HG02610 (cell line): ENCODE results near the gene AHCY.
"Not testable (repeated sequence)": the region's sequence is repeated elsewhere in the genome, so short reads cannot be mapped to it uniquely, and the experiment has no call there.

Experiments
- ATAC-seq: cut with Tn5 transposase; IDR thresholded peaks from one replicate; pipeline ENCODE4 v1.9.1; 2021; ENCODE audit warnings: mild to moderate bottlenecking, moderate library complexity; ENCODE audit not compliant: unreplicated experiment

Gene AHCY

DNA sequence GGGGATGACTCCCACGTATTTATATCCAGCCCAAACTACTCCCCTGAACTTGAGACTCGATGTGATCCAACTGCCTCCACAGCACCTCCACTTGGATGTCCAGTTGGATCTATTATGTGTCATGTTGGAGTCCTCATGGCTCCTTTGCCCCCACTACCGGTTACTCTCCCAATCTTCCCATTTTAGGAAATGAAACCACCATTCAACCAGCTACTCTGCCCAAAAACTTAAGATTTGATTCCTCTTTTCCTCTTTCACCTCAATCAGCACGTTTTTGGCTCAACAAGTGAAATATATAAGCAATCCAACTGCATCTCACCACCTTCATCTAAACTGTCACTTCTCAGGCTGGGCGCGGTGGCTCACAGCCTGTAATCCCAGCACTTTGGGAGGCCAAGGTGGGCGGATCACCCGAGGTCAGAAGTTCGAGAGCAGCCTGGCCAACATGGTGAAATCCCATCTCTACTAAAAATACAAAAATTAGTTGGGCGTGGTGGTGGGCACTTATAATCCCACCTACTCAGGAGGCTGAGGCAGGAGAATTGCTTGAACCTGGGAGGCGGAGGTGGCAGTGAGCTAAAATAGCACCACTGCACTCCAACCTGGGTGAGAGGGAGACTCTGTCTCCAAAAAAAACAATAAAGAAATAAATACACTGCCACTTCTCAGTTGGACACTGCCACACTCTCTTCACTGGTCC, 3.4 kb downstream of the AHCY start:
- ATAC-seq = no peak

DNA sequence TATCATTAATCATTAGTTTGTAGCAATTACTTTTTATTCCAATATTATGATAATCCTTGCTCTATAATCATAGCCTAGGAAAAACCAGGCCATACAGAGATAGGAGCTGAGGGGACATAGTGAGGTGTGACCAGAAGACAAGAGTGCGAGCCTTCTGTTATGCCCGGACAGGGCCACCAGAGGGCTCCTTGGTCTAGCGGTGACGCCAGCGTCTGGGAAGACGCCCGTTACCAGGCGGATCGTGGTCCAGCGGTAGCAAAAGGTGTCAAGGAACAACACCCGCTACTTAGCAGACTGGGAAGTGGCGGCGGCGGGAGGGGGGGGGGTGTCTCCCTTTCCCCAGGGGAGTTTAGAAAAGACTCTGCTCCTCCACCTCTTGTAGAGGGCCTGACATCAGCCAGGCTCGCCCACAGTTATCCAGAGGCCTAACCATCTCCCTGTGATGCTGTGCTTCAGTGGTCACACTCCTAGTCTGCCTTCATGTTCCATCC, 4.8 kb downstream of the AHCY start:
- ATAC-seq = not testable (repeated sequence)

- ATAC-seq = no peak
These were observed 6.7 kb downstream of the AHCY start for GRCh38 chr20:34296468-34296867.

DNA sequence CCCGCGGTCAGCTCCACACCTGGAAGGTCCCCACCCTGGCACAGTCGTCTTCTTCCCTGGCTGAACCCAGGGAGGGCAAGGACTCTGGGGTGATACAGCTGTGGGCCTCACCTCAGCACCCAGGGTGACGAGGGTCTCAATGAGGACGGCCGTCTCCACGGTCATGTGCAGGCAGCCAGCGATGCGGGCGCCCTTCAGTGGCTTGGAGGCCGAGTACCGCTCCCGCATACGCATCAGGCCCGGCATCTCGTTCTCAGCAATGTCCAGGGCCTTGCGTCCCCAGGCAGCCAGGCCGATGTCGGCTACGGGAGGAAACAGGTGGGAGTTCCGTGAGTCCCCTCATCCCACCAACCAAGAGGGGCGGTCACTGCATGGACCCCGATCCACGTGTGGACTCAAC, 7.9 kb downstream of the AHCY start:
- no peak for ATAC-seq

DNA sequence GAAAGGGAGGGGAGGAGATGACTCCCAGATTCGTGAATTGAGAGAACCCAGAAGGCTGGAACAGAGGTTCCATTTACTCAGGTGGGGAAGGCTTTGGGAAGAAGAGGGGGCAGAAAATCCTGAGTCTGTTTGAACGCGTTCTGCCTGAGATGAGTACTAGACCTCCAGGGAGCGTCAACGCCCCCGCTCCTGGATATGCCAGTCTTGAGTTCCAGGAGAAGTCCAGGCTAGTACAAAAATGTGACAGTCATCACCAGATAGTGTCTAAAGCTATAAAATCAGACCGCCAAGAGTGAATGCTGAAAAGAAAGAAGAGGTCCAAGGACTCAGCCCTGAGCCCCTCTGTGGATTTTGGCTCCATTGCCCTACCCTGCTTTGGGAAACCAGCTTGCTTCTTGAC, 8.6 kb downstream of the AHCY start:
- ATAC-seq = no peak

DNA sequence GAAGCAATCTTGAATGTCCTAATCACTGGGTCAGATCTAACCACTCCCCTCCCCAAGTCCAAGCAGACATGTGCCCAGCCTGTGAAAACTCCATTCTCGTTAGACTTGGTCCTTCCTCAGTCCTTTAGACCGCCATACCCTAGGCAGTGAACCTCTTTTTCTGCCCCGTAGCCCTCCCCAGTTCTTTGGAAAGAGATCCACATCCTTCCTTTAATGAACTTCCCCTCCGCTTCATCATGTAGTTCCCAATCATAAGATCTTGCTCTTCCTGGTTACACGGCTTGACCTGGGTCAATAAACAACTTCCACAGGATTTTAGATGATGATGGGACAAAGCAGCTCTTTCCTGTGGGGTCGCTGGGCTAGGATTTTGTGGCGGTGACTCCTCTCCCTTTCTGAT, 9.6 kb downstream of the AHCY start:
- ATAC-seq = no peak

DNA sequence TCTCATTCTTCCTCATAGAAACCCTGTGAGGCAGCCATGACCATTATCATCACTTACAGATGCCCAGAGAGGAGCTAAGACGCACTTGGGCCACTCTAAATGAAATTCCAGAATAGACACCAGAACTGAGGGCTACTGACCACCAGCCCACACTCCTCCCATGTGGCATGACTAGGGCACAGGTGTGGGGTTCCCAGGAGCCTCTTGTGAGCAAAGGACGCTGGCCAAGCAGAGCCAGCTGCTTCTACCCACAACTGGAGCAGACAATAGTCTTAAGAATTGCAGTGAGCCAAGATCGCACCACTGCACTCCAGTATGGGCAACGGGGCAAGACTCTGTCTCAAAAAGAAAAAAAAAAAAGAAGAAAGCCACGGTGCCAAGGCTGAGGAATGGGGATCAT, 10.0 kb downstream of the AHCY start:
- ATAC-seq = no peak

DNA sequence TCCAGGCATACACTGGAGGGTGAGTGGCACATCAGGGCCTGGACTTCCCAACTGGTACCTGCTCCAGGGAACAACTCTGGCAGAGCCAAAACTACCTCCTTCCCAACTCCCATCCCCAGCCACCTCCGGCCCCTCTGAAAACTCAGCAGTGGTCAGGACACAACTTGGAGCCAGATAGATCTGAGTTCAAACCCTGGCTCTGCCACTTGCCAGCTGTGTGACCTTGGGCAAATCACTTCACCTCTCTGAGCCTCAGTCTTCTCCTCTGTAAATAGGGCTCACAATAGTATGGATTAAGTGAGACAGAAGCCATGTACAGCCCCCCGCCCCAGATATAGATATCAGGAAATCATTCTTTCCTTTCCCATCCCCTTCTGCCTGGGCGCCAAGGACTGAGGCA, 10.7 kb downstream of the AHCY start:
- no peak for ATAC-seq

GRCh38 chr20:34290471-34290870, 12.7 kb downstream of the AHCY start:
- no peak for ATAC-seq

GRCh38 chr20:34287500-34287899, 15.7 kb downstream of the AHCY start:
- not testable (repeated sequence) for ATAC-seq

- no peak for ATAC-seq
These were observed 17.7 kb downstream of the AHCY start for GRCh38 chr20:34285450-34285849.

DNA sequence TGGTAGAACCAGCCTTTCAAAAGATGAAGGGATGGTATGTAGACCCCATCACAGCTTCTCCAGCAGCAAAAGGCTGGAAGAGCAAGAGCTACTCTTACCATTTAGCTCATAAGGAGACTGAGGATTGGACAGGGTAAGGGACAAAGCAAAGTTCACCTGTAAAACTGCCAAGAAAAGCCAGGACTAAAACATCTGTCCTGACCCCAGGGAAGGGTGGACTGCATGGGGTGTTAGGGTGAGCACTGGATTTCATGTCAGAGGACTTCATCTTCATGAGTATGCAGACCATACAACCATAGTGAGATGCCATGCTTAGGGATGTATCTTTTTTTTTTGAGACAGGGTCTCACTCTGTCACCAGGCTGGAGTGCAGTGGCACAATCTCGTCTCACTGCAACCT, 19.3 kb downstream of the AHCY start:
- no peak for ATAC-seq

DNA sequence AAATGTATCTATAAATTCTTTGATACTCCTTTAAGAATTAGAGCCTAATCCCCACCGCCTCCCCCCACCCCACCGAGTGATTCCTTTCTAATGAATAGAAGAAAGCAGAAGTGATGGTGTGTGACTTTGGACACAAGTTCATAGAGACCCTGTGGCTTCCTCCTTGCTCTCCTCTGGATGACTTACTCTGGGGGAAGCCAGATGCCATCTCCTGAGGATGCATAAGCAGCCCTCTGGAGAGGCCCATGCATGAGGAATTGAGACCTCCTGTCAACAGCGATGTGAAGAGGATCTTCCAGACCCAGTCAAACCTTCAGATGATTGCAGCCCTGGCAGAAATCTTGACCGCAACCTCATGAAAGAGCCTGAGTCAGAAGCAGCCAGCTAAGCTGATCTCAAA, 21.1 kb downstream of the AHCY start:
- ATAC-seq = no peak

DNA sequence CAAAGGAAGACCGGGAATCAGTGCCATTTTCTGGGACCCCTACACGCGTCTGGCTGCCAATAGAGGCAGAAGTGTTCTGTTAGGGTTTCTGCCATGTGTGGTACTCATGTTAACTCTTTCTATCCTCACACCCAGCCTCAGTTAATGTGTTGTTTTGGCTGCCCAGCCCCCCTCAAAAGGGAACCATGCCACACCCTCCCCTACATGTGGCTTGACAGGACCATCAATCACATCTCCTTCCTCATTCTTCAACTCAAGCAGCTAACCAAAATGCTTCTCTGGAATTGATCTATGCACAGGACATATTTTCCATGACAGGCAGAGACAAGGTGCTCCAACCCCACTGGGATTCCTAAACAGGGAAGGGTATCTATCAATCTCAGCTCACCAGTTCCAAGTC, 22.0 kb downstream of the AHCY start:
- no peak for ATAC-seq

- ATAC-seq = no peak
These were observed 28.5 kb downstream of the AHCY start for GRCh38 chr20:34274694-34275093.

DNA sequence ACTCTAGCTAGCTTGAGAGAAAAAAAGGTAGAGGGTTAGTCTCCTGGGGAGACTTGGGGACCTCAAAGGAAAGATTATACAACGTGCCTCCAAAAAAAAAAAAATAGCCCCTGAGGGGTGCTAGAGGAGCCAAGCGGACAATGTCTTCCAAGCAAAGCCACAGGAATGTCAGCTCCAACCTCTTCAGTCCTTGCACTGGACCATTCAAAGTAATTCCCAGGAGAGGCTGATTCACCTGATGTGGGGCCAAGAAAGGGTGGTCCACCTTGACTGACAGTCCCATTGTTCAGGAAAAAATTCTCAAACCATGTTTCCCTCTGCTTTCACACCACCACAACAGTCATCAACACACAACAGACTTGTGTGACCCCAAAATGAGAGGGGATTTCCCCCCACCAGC, 31.2 kb downstream of the AHCY start:
- ATAC-seq = no peak

GRCh38 chr20:34269996-34270627, 33.0 kb downstream of the AHCY start:
- ATAC-seq = no peak

DNA sequence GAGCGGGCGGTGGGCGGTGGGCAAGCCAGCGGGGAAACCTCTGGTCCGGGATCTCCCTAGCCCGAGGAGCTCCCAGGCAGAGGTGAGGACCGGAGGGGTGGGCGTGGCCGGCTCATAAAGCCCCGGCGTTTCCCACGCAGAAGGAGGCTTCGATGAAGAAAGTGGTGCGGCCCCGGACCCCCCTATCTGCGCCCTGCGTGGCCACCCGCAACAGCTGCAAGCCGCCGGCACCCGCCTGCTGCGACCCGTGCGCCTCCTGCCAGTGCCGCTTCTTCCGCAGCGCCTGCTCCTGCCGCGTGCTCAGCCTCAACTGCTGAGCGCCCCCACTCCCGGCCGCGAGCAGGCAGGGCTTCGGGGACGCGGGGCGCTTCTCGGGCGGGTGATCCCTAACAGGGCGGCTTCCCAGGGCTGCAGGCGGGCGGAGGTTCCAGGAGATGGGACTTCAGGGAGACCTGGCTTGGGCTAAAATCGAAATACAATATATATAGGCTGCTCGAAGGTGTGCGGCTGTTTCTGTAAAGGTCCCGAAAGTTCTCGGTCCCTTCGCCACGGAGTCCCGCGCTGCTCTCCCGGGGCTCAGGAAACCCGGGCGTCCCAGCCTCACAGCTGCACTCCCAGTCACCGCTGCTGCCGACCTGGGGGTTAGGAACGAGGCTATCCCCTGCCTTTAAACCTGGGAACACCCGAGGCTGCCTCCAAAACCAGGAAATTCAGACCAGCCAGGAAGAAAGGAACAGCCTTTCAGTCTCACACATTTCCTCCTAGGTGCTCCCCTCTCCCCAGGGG, 34.1 kb downstream of the AHCY start:
- ATAC-seq = no peak

- no peak for ATAC-seq
These were observed 35.0 kb downstream of the AHCY start for GRCh38 chr20:34268145-34268544.

DNA sequence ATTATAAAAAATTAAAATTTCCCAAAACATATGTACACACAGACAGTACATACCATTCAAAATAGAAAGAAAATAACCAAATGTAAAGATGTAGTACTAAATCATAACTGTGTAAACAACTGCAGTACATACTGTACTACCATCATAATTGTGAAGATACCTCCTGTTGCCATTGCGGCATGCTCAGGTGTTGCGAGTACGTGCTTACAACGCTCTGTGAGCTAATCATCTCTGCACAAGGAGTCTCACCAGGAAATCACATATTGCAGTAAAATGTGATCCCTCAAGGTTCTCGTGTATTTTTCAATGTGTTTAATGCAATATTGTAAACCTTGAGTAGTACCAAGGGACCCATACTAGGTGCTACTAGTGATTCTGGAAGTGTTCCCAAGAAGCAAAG, 39.0 kb downstream of the AHCY start:
- no peak for ATAC-seq

DNA sequence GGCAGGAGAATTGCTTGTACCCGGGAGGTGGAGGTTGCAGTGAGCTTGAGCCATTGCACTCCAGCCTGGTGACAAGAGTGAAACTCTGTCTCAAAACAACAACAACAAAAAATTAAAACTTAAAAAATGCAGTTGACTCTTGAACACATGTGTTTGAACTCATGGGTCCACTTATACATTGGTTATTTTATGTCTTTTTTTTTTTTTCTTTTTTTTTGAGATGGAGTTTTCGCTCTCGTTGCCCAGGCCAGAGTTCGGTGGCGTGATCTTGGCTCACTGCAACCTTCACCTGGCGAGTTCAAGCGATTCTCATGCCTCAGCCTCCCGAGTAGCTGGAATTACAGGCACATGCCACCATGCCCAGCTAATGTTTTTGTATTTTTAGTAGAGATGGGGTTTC, 39.7 kb downstream of the AHCY start:
- not testable (repeated sequence) for ATAC-seq
